Liver (tissue), 9 donors: ENCODE data around the gene SHROOM1. TPM values are rescaled to one million over a fixed set of nuclear protein-coding genes. Genes with fewer than 3 reads are reported as not detected.

Experiments used
- DNase-seq: peaks from one replicate; pipeline ENCODE4 v3.0.0-alpha.2; 2017; ENCODE audit warnings: low spot score
- H3K27ac ChIP-seq, 2 donors: one replicate each; pipeline ENCODE4 v1.7.0; 2013; ENCODE audit warnings: inconsistent platforms in 2 of 2, low read length in 2 of 2, control low read depth in 1 of 2, low read depth in 1 of 2, mild to moderate bottlenecking in 1 of 2
- H3K27me3 ChIP-seq, 4 donors: one replicate each; pipeline versions ENCODE4 v1.6.1 to v1.7.0; 2013; ENCODE audit warnings: low read length in 3 of 4, inconsistent platforms in 1 of 4, mild to moderate bottlenecking in 1 of 4, moderate library complexity in 1 of 4; ENCODE audit not compliant: control insufficient read depth in 4 of 4, insufficient read depth in 4 of 4
- H3K36me3 ChIP-seq, 4 donors: one replicate each; pipeline versions ENCODE4 v1.6.1 to v1.7.0; 2013; ENCODE audit warnings: low read length in 3 of 4, mild to moderate bottlenecking in 3 of 4, low read depth in 1 of 4, moderate library complexity in 1 of 4; ENCODE audit not compliant: control insufficient read depth in 4 of 4, insufficient read depth in 3 of 4
- H3K4me1 ChIP-seq, 4 donors: one replicate each; pipeline versions ENCODE4 v1.6.1 to v1.7.0; 2013; ENCODE audit warnings: low read length in 3 of 4, mild to moderate bottlenecking in 3 of 4, moderate library complexity in 1 of 4; ENCODE audit not compliant: control insufficient read depth in 4 of 4, insufficient read depth in 4 of 4
- H3K4me3 ChIP-seq, 3 donors: one replicate each; pipeline versions ENCODE4 v1.6.1 to v1.7.0; 2013; ENCODE audit warnings: low read length in 3 of 3, control low read depth in 1 of 3, low read depth in 1 of 3, mild to moderate bottlenecking in 1 of 3
- H3K9ac ChIP-seq, 2 donors: one replicate each; pipeline ENCODE4 v1.7.0; 2013; ENCODE audit warnings: low read length in 2 of 2, mild to moderate bottlenecking in 2 of 2, moderate library complexity in 2 of 2, control low read depth in 1 of 2, low read depth in 1 of 2
- H3K9me3 ChIP-seq, 4 donors: one replicate each; pipeline versions ENCODE4 v1.6.1 to v1.7.0; 2013; ENCODE audit warnings: low read length in 3 of 4; ENCODE audit not compliant: control insufficient read depth in 4 of 4
- ATF3 ChIP-seq: IDR thresholded peaks from 2 replicates; pipeline ENCODE4 v1.6.1; 2016; ENCODE audit warnings: antibody characterized with exemption
- EGR1 ChIP-seq, 2 donors: IDR thresholded peaks; 2 replicates each; pipeline ENCODE4 v1.6.1; 2016 to 2018; ENCODE audit warnings: antibody characterized with exemption in 2 of 2, low read depth in 2 of 2
- FOXA1 ChIP-seq: IDR thresholded peaks from 2 replicates; pipeline ENCODE4 v1.6.1; 2016; ENCODE audit warnings: antibody characterized with exemption
- HNF4G ChIP-seq: IDR thresholded peaks from 2 replicates; pipeline ENCODE4 v1.6.1; 2016; ENCODE audit warnings: antibody characterized with exemption
- NR2F2 ChIP-seq: IDR thresholded peaks from 2 replicates; pipeline ENCODE4 v1.6.1; 2016; ENCODE audit warnings: antibody characterized with exemption
- RXRA ChIP-seq, 2 donors: IDR thresholded peaks; 2 replicates each; pipeline ENCODE4 v1.6.1; 2017 to 2018; ENCODE audit warnings: antibody characterized with exemption in 2 of 2, mild to moderate bottlenecking in 1 of 2
- ZBTB33 ChIP-seq: IDR thresholded peaks from 2 replicates; pipeline ENCODE4 v1.6.1; 2016; ENCODE audit warnings: antibody characterized with exemption
- WGBS: extraction: QIAGEN DNeasy Blood & Tissue Kit; methylation state at CpG from one replicate; pipeline ENCODE4 v1.1.7; 2013; 5-methylcytosine and 5-hydroxymethylcytosine counted together
- polyA plus RNA-seq, 2 donors: library from polyadenylated mRNA; stranded (reverse) in 1 of 2; unstranded in 1 of 2; fragments of 200-250 nt in 1 of 2; fragments of >200 nt in 1 of 2; fragmentation: Nextera tagmentation in 1 of 2; extraction: Ambion mirVana in 1 of 2; gene quantifications; one replicate each; pipeline versions ENCODE4 v1.2.1 to v1.2.3, GENCODE V29; 2013 to 2015
- total RNA-seq, 2 donors: library from RNA; depleted of rRNA; stranded (reverse); fragments of >200 nt; gene quantifications; one replicate each; pipeline ENCODE4 v1.2.3, GENCODE V29; 2014
- TF ChIP-seq, protein P1 (sequence below): IDR thresholded peaks from 2 replicates; pipeline ENCODE4 v1.6.1; 2016; ENCODE audit warnings: antibody characterized with exemption, mild to moderate bottlenecking
- donor health status: healthy.
- donor health status: healthy.
- donor health status: healthy.
- donor health status: healthy.
- donor health status: healthy.

SHROOM1 gene
- total and polyA plus RNA-seq, 4 donors = 6.1 to 28.5 (median 18.3) TPM

DNA sequence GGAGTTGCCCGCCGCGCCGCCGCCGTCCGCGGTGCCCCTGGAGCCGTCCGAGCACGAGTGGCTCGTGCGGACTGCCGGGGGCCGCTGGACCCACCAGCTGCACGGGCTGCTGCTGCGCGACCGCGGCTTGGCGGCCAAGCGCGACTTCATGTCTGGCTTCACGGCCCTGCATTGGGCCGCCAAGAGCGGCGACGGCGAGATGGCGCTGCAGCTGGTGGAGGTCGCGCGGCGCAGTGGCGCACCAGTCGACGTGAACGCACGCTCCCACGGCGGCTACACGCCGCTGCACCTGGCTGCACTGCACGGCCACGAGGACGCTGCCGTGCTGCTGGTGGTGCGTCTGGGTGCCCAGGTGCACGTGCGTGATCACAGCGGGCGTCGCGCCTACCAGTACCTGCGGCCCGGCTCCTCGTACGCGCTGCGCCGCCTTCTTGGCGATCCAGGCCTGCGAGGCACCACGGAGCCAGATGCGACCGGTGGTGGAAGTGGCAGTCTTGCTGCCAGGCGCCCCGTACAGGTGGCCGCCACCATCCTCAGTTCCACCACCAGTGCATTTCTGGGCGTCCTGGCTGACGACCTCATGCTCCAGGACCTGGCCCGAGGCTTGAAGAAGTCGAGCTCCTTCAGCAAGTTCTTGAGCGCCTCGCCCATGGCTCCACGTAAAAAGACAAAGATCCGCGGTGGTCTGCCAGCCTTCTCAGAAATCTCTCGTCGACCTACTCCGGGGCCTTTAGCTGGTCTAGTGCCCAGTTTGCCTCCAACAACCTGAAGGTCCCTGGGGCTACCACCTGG lies 15.7 kb downstream of the SHROOM1 start:
- peaks cover 0 to 15% (median 5%) of the 10 kb centered on the region in 4 donors for H3K4me1 ChIP-seq
- DNase-seq = no peak
- H3K9me3 ChIP-seq = no peaks in the 10 kb centered on the region
- TF ChIP-seq, protein P1, sequence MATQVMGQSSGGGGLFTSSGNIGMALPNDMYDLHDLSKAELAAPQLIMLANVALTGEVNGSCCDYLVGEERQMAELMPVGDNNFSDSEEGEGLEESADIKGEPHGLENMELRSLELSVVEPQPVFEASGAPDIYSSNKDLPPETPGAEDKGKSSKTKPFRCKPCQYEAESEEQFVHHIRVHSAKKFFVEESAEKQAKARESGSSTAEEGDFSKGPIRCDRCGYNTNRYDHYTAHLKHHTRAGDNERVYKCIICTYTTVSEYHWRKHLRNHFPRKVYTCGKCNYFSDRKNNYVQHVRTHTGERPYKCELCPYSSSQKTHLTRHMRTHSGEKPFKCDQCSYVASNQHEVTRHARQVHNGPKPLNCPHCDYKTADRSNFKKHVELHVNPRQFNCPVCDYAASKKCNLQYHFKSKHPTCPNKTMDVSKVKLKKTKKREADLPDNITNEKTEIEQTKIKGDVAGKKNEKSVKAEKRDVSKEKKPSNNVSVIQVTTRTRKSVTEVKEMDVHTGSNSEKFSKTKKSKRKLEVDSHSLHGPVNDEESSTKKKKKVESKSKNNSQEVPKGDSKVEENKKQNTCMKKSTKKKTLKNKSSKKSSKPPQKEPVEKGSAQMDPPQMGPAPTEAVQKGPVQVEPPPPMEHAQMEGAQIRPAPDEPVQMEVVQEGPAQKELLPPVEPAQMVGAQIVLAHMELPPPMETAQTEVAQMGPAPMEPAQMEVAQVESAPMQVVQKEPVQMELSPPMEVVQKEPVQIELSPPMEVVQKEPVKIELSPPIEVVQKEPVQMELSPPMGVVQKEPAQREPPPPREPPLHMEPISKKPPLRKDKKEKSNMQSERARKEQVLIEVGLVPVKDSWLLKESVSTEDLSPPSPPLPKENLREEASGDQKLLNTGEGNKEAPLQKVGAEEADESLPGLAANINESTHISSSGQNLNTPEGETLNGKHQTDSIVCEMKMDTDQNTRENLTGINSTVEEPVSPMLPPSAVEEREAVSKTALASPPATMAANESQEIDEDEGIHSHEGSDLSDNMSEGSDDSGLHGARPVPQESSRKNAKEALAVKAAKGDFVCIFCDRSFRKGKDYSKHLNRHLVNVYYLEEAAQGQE = no peak
- TF ChIP-seq HNF4G = no peak
- TF ChIP-seq RXRA (IDR thresholded peaks at IDR 0.05) = no peak
- TF ChIP-seq NR2F2 = no peak
- TF ChIP-seq EGR1 (IDR thresholded peaks at IDR 0.05; ENCODE audit: low read depth in 2 of 2) = no peak
- peak overlapping the region in 1 of 3 donors; percentile 76 for H3K4me3 ChIP-seq
- no peaks in the 10 kb centered on the region for H3K27me3 ChIP-seq
- no peaks in the 10 kb centered on the region for H3K36me3 ChIP-seq
- H3K9ac ChIP-seq = no peak overlapping the region
- H3K27ac ChIP-seq = no peak overlapping the region
- 83% methylated on average over 81 of the region's 81 CpGs for WGBS

DNA sequence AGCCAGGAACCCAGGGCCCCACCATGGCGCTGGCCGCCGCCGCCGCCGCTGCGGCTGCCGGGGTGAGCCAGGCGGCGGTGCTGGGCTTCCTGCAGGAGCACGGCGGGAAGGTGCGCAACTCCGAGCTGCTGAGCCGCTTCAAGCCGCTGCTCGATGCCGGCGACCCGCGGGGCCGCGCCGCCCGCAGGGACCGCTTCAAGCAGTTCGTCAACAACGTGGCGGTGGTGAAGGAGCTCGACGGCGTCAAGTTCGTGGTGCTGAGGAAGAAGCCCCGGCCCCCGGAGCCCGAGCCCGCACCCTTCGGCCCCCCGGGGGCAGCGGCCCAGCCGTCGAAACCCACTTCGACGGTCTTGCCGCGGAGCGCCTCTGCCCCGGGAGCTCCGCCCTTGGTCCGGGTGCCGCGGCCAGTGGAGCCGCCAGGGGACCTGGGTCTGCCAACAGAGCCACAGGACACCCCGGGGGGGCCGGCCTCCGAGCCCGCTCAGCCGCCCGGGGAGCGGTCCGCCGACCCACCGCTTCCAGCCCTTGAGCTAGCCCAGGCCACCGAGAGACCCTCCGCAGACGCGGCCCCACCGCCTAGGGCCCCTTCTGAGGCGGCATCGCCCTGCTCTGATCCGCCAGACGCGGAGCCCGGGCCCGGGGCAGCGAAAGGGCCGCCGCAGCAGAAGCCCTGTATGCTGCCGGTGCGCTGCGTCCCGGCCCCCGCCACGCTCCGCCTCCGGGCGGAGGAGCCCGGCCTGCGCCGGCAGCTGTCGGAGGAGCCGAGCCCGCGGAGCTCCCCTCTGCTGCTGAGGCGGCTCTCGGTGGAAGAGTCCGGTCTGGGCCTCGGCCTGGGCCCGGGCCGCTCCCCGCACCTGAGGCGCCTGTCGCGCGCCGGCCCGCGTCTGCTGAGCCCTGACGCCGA lies 16.6 kb downstream of the SHROOM1 start:
- Histone ChIP-seq H3K27me3 (no peaks in the 10 kb centered on the region), H3K4me3 (peak overlapping the region in 2 of 3 donors; percentile 10 to 76), H3K9me3 (no peaks in the 10 kb centered on the region), H3K4me1 (peaks cover 0 to 19% (median 7%) of the 10 kb centered on the region in 4 donors), H3K9ac (no peak overlapping the region), H3K36me3 (no peaks in the 10 kb centered on the region), H3K27ac (no peak overlapping the region)
- TF ChIP-seq ATF3 (no peak), FOXA1 (no peak), ZBTB33 (no peak)
- DNase-seq = no peak
- WGBS = 15% methylated on average over 110 of the region's 110 CpGs
